ENCODE measurements around the gene GUCA1C. TPM values are rescaled to one million over a fixed set of nuclear protein-coding genes. Genes with fewer than 3 reads are reported as not detected.

GUCA1C gene
- total and polyA plus RNA-seq, 8 donors, result 0.45 to 4.7 (median 2.6) TPM; not detected in 5

- TF ChIP-seq, protein P1, sequence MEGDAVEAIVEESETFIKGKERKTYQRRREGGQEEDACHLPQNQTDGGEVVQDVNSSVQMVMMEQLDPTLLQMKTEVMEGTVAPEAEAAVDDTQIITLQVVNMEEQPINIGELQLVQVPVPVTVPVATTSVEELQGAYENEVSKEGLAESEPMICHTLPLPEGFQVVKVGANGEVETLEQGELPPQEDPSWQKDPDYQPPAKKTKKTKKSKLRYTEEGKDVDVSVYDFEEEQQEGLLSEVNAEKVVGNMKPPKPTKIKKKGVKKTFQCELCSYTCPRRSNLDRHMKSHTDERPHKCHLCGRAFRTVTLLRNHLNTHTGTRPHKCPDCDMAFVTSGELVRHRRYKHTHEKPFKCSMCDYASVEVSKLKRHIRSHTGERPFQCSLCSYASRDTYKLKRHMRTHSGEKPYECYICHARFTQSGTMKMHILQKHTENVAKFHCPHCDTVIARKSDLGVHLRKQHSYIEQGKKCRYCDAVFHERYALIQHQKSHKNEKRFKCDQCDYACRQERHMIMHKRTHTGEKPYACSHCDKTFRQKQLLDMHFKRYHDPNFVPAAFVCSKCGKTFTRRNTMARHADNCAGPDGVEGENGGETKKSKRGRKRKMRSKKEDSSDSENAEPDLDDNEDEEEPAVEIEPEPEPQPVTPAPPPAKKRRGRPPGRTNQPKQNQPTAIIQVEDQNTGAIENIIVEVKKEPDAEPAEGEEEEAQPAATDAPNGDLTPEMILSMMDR (IDR thresholded peaks at IDR 0.05), result no peak
- TF ChIP-seq POLR2A (IDR thresholded peaks at IDR 0.05), result no peak
- no peak for TF ChIP-seq POLR2AphosphoS5 (IDR thresholded peaks at IDR 0.05)
- no peak for TF ChIP-seq EP300 (IDR thresholded peaks at IDR 0.05)
- H3K4me1 ChIP-seq, result no peaks in the 10 kb centered on the region
- H3K4me3 ChIP-seq, result no peak overlapping the region
- H3K27ac ChIP-seq, result no peak overlapping the region
- H3K9me3 ChIP-seq, result no peaks in the 10 kb centered on the region
- no peaks in the 10 kb centered on the region for H3K27me3 ChIP-seq
- no peaks in the 10 kb centered on the region for H3K36me3 ChIP-seq
- intact Hi-C loops (cut with DNase I; ENCODE audit: low total_unique reads), result no loop called here
- 59 to 84% (median 75%) methylated on average over 3 of the region's 3 CpGs for WGBS, 5 donors
- DNase-seq, result no peak
Measured at GRCh38 chr3:108899530-108899929, 54.1 kb downstream of the GUCA1C start.

DNA sequence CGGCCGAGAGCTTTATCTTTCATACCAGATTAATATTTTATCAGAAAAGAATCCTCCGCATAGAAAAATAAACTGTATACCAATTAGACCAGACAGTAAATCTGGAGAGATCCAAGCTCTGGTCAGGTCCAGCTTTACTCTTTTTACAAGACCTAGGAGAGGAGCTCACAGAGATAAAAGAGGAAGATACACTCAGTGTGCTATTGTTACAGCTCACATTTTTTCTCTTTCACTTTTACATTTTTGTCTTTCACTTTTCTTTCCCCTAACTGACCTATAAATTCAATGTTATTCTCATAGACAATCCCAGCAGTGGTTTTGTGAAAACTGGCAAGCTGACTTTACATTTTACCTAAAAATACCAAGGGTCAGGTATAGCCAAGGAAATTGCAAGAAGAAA is 55.8 kb downstream of the GUCA1C start:
- no peak overlapping the region for H3K4me3 ChIP-seq
- H3K27me3 ChIP-seq, result no peaks in the 10 kb centered on the region
- H3K4me1 ChIP-seq, result no peaks in the 10 kb centered on the region
- no peaks in the 10 kb centered on the region for H3K36me3 ChIP-seq
- no peak for TF ChIP-seq EP300 (IDR thresholded peaks at IDR 0.05)
- no peak for TF ChIP-seq POLR2A (IDR thresholded peaks at IDR 0.05)
- TF ChIP-seq, protein P1 (IDR thresholded peaks at IDR 0.05), result no peak
- no peak for TF ChIP-seq POLR2AphosphoS5 (IDR thresholded peaks at IDR 0.05)
- intact Hi-C loops (cut with DNase I; ENCODE audit: low total_unique reads), result no loop called here
- H3K27ac ChIP-seq, result no peak overlapping the region
- DNase-seq, result no peak
- WGBS, 5 donors, result 59 to 92% (median 82%) methylated on average over 3 of the region's 3 CpGs
- H3K9me3 ChIP-seq, result no peaks in the 10 kb centered on the region

DNA sequence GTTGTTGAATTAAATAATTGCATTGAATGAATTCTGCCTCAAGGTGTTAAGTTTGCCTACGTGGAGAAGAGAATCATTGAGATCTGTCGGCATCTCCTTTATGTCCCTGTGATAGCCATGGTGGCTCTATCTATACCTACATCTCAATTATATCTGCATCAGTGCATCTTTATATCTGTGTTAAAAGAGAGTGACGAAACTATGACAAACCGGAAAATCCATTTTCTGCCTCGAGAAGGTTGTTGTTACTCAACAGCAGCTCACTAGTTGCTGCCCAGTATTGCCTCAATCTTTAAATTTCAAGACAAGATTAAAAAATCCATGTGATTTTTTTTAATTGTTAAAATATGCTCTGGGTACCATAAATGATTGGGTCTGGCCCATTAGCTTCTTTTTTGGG is 58.7 kb downstream of the GUCA1C start:
- no peak for DNase-seq
- no peak for TF ChIP-seq POLR2A (IDR thresholded peaks at IDR 0.05)
- TF ChIP-seq, protein P1 (IDR thresholded peaks at IDR 0.05), result no peak
- Histone ChIP-seq H3K36me3 (no peaks in the 10 kb centered on the region), H3K27me3 (no peaks in the 10 kb centered on the region), H3K27ac (no peak overlapping the region), H3K4me1 (no peaks in the 10 kb centered on the region), H3K9me3 (no peaks in the 10 kb centered on the region), H3K4me3 (no peak overlapping the region)
- 84 to 93% (median 90%) methylated on average over 5 of the region's 5 CpGs for WGBS, 5 donors
- intact Hi-C loops (cut with DNase I; ENCODE audit: low total_unique reads), result no loop called here

GRCh38 chr3:108891833-108892232 is 61.8 kb downstream of the GUCA1C start:
- no peak overlapping the region for H3K4me3 ChIP-seq
- H3K36me3 ChIP-seq, result no peaks in the 10 kb centered on the region
- H3K4me1 ChIP-seq, result no peaks in the 10 kb centered on the region
- no peaks in the 10 kb centered on the region for H3K27me3 ChIP-seq
- no peak overlapping the region for H3K27ac ChIP-seq
- intact Hi-C loops (cut with DNase I; ENCODE audit: low total_unique reads), result no loop called here
- no peaks in the 10 kb centered on the region for H3K9me3 ChIP-seq
- WGBS, 5 donors, result 69 to 79% (median 71%) methylated on average over 3 of the region's 3 CpGs
- DNase-seq, result no peak
- no peak for TF ChIP-seq POLR2AphosphoS5 (IDR thresholded peaks at IDR 0.05)

GRCh38 chr3:108887777-108888176 is 65.9 kb downstream of the GUCA1C start:
- 74 to 90% (median 86%) methylated on average over 2 of the region's 2 CpGs for WGBS, 5 donors
- no peak for DNase-seq
- Histone ChIP-seq H3K4me1 (no peaks in the 10 kb centered on the region), H3K4me3 (no peak overlapping the region), H3K27ac (no peak overlapping the region), H3K36me3 (no peaks in the 10 kb centered on the region), H3K9me3 (no peaks in the 10 kb centered on the region), H3K27me3 (no peaks in the 10 kb centered on the region)
- intact Hi-C loops (cut with DNase I; ENCODE audit: low total_unique reads), result no loop called here
- TF ChIP-seq POLR2A (IDR thresholded peaks at IDR 0.05) (no peak), EP300 (IDR thresholded peaks at IDR 0.05) (no peak), POLR2AphosphoS5 (IDR thresholded peaks at IDR 0.05) (no peak)
- TF ChIP-seq, protein P1 (IDR thresholded peaks at IDR 0.05), result no peak
